Renal cortex interstitium (tissue), 11 donors: ENCODE results near the gene MXI1. TPM values are rescaled to one million over a fixed set of nuclear protein-coding genes. Genes with fewer than 3 reads are reported as not detected.

Source experiments
- DNase-seq, 11 donors: peaks; one replicate each; pipeline ENCODE4 v3.0.0-alpha.2; 2013; ENCODE audit warnings: low read depth in 9 of 11, low spot score in 4 of 11; ENCODE audit errors: extremely low read depth in 1 of 11
- polyA plus RNA-seq, 3 donors: library from polyadenylated mRNA; unstranded; fragments of 120-200 nt; gene quantifications; one replicate each; pipeline ENCODE4 v1.2.1, GENCODE V29; 2013; ENCODE audit not compliant: insufficient read length in 3 of 3

The MXI1 gene
- polyA plus RNA-seq, 3 donors = 41.5 to 57.5 (median 49.8) TPM

DNA sequence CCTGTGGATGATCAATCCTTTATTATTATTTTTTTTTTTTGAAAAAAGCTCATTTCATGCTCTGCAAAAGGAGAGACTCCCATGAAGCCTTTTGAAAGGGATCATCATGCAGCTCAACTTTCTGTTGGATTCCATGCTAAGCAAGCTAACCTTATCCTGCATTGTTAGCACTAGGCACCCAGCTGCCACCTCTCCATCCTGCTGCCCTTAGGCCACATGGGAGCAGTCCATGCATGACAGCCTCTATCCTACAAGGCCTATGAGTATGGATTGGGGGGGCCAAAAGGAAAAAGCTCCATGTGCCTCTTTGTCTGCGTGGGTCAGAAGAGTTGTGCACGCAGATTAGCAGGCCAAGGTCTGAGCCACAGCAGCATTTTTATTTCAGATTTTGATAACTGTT lies 78.1 kb downstream of the MXI1 start:
- DNase-seq = no peak

- DNase-seq = no peak
Observed at GRCh38 chr10:110286841-110287240, 79.4 kb downstream of the MXI1 start.

DNA sequence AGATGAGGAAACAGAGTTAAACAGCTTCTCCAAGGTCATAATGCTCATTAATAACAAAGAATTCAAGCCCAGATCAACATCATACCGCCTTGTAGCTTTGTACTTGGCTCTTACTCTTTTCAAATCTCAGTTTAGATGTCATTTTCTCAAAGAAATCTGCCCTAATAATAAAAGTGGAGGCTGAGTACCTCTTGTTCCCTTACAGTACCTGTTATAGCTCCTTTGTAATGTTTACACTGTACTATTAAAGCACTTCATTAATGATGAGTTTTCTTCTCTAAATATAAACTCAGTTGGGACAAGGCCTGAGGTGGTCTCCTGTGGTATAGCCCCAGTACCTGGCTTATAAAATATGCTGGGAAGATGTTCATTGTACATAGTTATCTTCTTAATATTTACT lies 89.6 kb downstream of the MXI1 start:
- no peak for DNase-seq

- no peak for DNase-seq
Observed at GRCh38 chr10:110300486-110300986, 93.1 kb downstream of the MXI1 start.

DNA sequence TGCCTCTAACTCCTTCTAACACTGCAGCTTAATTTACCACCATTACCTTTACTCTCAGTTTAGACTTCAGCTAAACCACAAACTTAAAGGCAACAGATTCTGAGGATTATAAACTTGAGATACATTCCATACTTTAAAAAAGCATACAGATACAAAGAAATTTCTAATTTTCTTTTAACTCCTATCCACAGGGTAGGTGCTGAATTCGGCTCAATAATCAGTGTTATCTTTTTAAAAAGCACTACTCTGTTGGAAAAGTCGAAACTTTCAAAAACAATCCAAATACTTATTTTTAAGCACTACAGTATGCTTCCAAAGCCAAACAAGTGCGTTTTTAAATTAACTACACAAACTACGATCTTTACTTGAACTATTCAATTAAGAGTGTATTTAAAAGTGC lies 96.3 kb downstream of the MXI1 start:
- DNase-seq = no peak

- peak in 2 of 11 donors; percentile 13 to 22 for DNase-seq
Observed at GRCh38 chr10:110304394-110304779, 97.0 kb downstream of the MXI1 start.

GRCh38 chr10:110304780-110305421 lies 97.5 kb downstream of the MXI1 start, which contains the start of gene SMNDC1:
Gene SMNDC1 (minus strand): TSS chr10:110304920. CDS start chr10:110303587, 1,333 bp downstream.
- DNase-seq = peak; percentile 96 to 99 (median 98)

DNA sequence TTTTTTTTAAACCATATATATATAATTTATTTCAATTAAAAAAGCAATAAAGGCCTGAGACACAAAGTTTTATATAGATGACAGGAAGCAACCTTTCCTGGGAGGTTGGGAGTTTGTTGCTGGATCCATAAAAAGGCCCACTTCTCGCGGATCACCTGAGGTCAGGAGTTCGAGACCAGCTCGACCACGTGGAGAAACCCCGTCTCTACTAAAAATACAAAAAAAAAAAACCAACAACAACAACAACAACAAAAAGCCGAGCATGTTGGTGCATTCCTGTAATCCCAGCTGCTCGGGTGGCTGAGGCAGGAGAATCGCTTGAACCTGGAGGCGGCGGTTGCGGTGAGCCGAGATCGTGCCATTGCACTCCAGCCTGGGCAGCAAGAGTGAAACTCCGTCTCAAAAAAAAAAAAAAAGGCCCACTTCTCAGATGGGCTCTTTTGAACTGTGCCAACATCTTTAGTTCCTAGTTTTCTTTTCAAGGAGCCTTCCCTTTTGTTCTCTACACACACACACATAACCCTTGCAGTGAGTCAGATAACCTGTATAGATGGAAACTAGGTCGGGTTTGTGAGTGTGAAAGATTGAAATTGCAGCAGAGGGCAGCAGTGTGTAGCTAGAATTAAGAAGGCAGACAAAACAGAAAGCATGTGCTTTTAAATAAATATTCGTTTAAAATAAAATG lies 98.5 kb downstream of the MXI1 start:
- DNase-seq = peak in 8 of 11 donors; percentile 37 to 65 (median 46)

GRCh38 chr10:110306452-110306768 lies 99.0 kb downstream of the MXI1 start:
- no peak for DNase-seq

- no peak for DNase-seq
Observed at GRCh38 chr10:110307805-110308204, 100.4 kb downstream of the MXI1 start.

- DNase-seq = no peak
Observed at GRCh38 chr10:110310741-110311140, 103.3 kb downstream of the MXI1 start.

- DNase-seq = peak in 6 of 11 donors; percentile 41 to 57 (median 44)
Observed at GRCh38 chr10:110311357-110311949, 104.0 kb downstream of the MXI1 start.

GRCh38 chr10:110312206-110312605 lies 104.8 kb downstream of the MXI1 start:
- no peak for DNase-seq

DNA sequence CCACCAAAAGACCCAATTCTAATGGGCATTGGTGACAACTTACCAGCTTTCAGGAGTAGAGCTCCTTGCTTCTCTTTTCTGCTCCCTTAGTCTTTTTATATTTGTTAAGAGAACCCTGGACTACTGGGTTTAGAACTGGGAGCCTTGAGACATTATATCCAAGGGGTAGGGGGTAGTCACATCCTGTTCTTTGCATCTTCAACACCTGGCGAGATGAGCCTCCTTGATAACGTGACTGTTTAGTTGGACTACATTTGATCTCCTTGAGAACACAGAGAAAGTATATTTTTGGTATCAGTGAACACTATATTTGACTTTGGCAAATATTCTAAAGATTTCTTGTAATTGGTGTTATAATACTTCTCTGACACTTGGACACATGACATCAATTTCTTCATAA lies 106.3 kb downstream of the MXI1 start:
- DNase-seq = no peak

- DNase-seq = no peak
Observed at GRCh38 chr10:110317866-110318850, 110.8 kb downstream of the MXI1 start.

GRCh38 chr10:110321869-110322620 lies 114.6 kb downstream of the MXI1 start:
- no peak for DNase-seq

DNA sequence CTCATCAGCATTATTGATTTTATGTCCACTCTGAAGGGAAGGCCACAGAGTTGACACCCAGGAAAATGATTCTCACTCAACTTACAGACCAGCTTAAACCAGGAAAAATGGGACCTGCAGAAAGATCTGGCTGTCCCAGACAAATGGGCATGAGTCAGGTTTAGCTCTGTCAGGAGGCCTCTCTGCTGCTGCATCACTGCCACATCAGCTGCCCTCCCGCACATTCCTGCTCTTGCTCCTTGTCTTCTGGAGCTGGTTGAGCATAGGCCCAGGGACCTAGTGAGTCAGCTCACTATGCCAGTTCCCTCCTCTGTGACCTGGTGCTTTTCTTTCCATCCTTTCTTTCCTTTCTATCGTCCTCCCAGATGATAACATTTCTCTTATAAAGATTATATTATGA lies 116.1 kb downstream of the MXI1 start:
- DNase-seq = no peak

DNA sequence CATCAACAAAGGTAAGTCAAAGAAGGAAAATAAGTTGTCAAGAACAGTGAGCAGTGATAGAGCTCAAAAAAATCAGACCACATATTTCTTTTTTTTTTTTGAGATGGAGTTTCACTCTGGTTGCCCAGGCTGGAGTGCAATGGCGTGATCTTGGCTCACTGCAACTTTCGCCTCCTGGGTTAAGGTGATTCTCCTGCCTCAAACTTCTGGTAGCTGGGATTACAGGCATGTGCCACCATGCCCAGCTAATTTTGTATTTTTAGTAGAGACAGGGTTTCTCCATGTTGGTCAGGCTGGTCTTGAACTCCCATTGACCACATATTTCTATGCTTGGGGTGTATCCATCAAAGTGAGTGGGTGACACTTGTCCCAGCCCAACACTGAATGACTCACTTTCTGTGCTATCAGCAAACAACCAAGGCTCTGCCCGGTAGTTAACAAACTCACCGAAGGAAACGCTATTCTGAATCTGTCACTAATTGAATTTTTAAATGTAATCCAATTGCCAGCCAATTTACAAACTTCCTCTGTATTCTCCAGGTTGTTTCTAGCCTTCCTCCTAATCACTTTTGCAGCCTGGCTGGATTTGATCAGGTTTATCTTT lies 116.9 kb downstream of the MXI1 start:
- DNase-seq = no peak
